ENCODE results near the gene SSNA1.

Gene SSNA1

GRCh38 chr9:137201205-137201868 lies 12.9 kb downstream of the SSNA1 start:
- no peak for DNase-seq

DNA sequence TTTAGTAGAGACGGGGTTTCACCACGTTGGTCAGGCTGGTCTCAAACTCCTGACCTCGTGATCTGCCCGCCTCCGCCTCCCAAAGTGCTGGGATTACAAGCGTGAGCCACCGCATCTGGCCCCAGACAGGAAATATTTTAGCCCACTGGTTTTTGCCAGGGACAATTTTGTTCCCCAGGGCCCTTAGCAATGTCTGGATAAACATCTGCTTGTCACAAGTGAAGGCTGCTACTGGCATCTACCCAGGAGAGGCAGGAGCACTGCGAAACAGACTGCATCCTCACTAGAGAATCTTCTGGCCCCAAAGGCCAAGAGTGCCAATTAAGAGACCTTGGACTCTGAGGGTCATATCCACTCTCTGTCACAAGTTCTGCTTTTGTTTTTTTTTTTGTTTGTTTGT lies 14.5 kb downstream of the SSNA1 start:
- DNase-seq, result no peak

GRCh38 chr9:137204731-137205125 lies 16.3 kb downstream of the SSNA1 start:
- no peak for DNase-seq

- peak; percentile 20 for DNase-seq
Observed at GRCh38 chr9:137205126-137206069, 16.9 kb downstream of the SSNA1 start, which contains the start of the genes NDOR1 and TMEM203. NDOR1 (plus strand) TSS chr9:137205700; CDS start chr9:137205778, 78 bp downstream. TMEM203 (minus strand) TSS chr9:137205648; CDS start chr9:137205414, 234 bp downstream.

DNA sequence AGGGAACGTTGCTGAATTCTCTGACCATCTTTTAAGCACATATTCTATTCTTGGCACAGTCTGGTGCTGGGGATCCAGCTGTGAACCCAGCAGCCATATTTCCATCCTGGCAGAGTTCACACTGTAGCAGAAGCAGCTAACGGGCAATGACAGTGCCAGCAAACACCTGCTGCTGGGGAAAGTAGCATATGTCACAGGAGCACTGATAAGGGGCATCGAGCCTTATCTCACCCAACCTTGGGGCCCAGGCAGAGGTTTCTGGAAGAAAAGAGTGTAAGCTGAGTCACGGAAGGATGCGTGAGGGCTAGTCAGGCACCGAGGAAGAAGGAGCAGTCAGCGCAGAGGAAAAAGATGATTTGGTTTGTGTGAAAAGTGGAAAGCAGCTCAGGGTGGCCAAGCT lies 18.1 kb downstream of the SSNA1 start:
- no peak for DNase-seq

- DNase-seq, result no peak
Observed at GRCh38 chr9:137211532-137211931, 23.1 kb downstream of the SSNA1 start.

GRCh38 chr9:137212520-137212919 lies 24.0 kb downstream of the SSNA1 start:
- no peak for DNase-seq

DNA sequence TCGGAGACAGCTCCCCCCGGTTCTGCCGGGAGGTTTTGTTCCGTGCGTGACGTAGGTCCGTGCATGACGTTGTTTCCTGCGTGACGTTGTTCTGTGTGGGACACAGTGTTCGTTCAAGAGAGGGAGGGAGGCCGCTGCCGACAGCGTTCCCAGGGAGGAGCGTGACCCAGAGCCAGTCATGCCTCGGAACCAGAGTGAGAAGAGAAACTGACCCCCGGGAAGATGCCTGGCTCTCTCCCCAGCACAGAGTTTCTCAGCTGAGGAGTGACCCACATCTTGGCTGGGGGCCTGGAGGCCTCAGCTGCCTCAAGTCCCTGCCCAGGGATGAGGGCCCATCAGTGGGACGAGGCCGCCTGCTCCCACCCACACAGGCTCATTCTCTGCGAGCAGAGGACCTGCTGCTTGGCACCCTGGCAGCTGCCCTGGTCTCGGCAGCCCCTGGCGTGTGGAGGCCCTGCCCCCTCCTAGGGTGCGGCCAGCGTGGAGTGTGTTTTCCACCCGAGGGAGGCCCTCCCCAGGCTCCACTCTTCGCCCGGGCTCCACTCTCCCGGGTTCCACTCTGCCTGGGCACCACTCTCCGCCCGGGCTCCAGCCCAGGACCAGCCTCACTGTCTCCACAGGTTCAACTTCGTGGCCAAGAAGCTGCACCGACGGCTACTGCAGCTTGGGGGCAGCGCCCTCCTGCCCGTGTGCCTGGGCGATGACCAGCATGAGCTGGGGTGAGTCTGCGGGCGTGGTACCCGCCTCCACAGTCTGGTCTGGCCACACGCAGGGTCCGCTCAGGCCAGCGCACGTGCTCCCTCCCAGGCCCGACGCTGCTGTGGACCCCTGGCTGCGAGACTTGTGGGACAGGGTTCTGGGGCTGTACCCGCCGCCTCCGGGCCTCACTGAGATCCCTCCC lies 24.9 kb downstream of the SSNA1 start:
- no peak for DNase-seq

DNA sequence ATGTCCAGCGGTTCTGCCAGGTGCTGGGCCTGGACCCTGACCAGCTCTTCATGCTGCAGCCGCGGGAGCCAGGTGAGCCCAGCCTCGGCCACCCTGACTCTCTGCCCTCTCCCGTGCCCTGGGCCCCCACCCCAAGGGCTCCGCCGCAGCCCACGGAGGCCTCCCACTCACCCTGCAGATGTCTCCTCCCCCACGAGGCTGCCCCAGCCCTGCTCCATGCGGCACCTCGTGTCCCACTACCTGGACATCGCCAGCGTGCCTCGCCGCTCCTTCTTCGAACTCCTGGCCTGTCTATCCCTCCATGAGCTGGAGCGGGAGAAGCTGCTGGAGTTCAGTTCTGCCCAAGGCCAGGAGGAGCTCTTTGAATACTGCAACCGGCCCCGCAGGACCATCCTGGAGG lies 26.1 kb downstream of the SSNA1 start:
- DNase-seq, result no peak

DNA sequence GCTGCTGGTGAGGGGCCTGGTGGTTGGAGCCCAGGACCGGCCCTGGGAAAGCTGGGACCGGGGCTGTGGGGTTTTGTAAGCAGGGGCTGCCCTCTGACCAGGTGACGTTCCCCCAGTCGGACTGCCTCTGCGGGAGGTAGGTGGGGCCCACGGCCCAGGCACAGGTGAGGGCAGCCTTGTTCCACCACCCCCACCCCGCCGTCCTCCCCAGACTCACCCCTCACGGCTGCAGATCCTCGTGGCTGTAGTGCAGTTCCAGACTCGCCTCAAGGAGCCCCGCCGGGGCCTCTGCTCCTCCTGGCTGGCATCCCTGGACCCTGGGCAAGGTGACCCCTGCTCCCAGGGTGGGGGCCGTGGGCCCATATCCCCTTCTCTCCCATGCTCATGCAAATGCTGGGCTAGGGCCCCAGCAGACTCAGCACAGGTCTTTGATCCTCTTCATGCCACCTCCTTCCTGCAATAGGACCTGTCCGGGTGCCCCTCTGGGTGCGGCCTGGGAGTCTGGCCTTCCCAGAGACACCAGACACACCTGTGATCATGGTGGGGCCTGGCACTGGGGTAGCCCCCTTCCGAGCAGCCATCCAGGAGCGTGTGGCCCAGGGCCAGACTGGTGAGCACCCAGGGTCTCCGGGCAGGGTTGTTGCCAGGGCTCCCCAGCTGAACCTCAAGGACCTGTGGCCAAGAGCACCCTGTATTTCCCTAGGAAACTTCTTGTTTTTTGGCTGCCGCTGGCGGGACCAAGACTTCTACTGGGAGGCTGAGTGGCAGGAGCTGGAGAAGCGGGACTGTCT lies 26.9 kb downstream of the SSNA1 start:
- no peak for DNase-seq

DNA sequence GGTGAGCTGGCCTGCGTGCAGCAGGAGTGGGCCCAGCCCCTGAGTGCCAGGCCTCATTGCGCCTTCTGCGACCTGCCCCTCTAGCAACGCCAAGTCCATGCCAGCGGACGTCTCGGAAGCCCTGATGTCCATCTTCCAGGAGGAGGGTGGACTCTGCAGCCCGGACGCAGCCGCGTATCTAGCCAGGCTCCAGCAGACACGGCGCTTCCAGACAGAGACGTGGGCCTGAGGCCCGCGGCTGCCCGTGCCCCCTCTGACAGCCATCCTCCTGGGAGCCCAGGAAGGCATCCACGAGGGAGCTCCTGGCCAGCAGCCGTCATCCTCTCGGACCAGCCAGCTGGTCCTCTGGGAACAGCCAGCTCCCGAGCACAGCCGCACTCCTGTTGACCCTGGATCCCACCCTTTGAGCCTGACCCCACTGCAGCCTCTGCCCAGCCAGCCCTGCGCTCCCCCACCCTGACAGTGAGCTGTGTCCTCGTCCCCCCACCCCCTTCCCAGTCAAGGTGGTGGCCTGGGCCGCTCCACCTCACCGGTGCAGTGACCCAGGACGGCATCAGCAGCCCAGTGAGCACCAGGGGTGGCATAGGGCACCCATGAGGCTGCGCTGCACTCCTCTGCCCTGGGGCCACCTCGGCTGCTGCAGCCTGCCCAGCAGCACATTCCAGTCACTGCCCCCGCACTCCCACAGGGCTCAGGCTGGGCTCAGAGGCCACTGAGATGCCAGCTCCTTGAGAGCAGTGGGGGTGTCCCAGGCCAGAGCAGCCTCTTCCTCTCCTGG lies 27.9 kb downstream of the SSNA1 start:
- no peak for DNase-seq

GRCh38 chr9:137217276-137218211 lies 29.1 kb downstream of the SSNA1 start:
- DNase-seq, result no peak

DNA sequence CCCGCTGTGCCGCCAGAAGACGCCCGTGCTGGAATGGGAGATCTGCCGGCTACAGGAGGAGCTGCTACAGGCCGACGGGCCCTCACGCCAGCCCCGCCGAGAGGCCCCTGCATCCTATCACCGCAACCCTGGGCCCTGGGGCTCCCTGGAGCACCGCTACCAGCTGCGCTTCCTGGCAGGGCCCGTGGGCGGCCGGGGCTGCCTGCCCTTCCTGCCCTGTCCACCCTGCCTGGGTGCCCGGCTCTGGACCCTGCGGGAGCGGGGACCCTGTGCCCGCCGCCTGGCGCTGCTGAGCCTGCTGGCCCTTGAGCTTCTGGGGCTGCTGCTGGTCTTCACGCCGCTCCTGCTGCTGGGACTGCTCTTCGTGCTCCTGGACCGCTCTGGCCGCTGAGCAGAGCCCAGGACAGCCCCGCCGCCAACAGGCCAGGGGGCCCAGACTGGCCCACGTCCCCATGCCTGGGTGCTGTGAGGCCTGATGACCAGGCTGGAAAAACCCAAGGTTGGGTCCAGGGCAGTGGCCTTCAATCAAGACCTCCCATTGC lies 29.8 kb downstream of the SSNA1 start:
- no peak for DNase-seq

DNA sequence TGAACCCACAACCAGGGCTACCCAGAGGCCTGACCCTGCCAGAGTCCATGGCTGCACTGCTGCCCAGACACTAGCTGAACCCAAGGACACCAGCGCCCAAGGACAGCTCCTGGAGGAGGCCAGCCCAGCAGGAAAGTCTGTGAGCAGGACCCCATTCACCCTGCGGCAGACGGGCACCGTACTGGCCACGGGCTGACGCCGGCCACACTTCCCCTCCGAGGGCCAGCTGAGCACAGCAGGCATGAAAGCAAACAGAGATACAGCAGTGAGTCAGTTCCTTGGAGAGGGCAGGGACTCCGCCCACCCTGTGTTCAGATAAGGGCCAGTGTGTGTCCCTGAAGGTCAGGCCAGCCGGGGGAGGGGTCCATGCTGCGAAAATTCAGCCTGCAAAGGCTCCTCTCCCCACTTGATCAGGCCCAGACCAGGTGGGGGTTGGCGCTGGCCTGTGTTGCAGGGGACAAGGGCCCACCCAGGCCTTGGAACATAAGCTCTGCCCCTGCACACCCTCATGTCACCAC lies 30.3 kb downstream of the SSNA1 start:
- DNase-seq, result no peak

GRCh38 chr9:137219757-137220316 lies 31.4 kb downstream of the SSNA1 start:
- DNase-seq, result no peak

GRCh38 chr9:137220317-137221094 lies 32.0 kb downstream of the SSNA1 start:
- no peak for DNase-seq

DNA sequence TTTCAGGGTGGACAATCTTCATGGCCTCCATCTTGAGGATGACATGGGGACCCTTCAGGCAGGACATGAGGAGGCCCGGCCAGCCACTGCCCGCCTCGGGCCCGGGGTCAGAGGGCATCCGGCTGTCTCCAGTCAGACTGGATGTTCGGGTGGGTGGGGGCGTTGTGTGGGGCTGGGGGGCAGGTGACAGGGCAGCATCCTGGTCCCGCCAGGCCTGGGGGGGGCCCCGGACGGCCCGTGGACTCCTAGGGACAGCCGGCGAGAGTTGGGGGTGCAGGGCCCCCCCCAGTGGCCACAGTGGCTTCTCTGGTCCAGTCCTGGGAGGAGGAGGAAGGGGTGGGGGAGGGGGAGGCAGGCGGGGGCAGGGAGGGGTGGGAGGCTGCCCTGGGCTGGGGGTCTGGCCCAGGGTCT lies 32.6 kb downstream of the SSNA1 start:
- no peak for DNase-seq

DNA sequence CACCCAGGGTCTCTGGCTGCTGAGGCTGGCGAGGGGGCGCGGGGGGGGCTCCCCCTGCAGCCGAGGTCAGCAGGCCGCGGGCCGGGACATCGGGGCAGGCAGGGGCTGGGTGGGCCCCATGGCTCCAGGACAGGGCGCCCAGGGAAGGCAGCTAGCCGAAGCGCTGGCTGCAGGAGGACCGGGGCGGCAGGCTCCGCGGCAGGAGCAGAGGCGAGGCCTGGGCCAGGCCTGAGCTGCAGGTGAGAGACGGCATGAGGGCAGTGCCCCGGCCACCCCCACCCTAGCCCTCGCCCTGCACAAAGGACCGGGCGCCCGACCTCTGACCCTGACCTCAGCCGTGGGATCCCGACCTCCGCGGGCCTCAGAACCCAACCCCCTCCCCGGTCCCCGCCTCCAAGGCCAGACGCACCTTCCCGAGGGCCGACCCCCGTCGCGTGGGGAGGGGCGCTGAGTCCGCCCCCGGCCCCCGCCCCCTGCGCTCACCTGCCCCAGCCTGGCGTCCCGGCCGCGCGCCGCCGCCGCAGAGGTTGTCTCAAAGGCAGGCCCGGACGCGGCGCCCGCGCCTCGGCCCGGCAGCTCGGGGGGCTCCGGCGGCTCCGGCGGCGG lies 33.1 kb downstream of the SSNA1 start:
- DNase-seq, result no peak

Data from NCI-H1436 treated with DMSO at 0.1 percent for 48 hours (cell line).